Neural progenitor cell (in vitro differentiated cells): ENCODE data around the gene ZC3H4. TPM values are rescaled to one million over a fixed set of nuclear protein-coding genes. Genes with fewer than 3 reads are reported as not detected.
A peak's percentile ranks its signal among the peaks of the same experiment; 100 is the strongest.

Experiments
- DNase-seq: peaks from one replicate; pipeline ENCODE4 v3.0.0-alpha.2; 2016; ENCODE audit warnings: low spot score
- H2AFZ ChIP-seq: fragments of 200-600 bp; sonication (generic); replicated peaks from 2 replicates; pipeline ENCODE4 v1.6.1; 2016; ENCODE audit warnings: antibody characterized with exemption
- H3F3A ChIP-seq: fragments of 200-600 bp; sonication (generic); 2 replicates; pipeline ENCODE4 v1.6.1; 2016; ENCODE audit warnings: antibody characterized with exemption, low read depth
- H3K27ac ChIP-seq: fragments of 200-600 bp; sonication (generic); 2 replicates; pipeline ENCODE4 v1.5.1; 2016; ENCODE audit warnings: mild to moderate bottlenecking
- H3K27me3 ChIP-seq: fragments of 200-600 bp; sonication (generic); 2 replicates; pipeline ENCODE4 v1.6.1; 2016; ENCODE audit warnings: mild to moderate bottlenecking, moderate library complexity
- H3K36me3 ChIP-seq: fragments of 200-600 bp; sonication (generic); 2 replicates; pipeline ENCODE4 v1.5.1; 2016
- H3K4me1 ChIP-seq: fragments of 200-600 bp; sonication (generic); 2 replicates; pipeline ENCODE4 v1.6.1; 2016; ENCODE audit warnings: mixed run types
- H3K4me2 ChIP-seq: fragments of 200-600 bp; sonication (generic); 2 replicates; pipeline ENCODE4 v1.6.1; 2016
- H3K4me3 ChIP-seq: fragments of 200-600 bp; sonication (generic); 2 replicates; pipeline ENCODE4 v1.5.1; 2016
- H3K79me2 ChIP-seq: fragments of 200-600 bp; sonication (generic); 2 replicates; pipeline ENCODE4 v1.6.1; 2016; ENCODE audit warnings: low read depth
- H3K9ac ChIP-seq: fragments of 200-600 bp; sonication (generic); 2 replicates; pipeline ENCODE4 v1.6.1; 2016
- H3K9me3 ChIP-seq: fragments of 200-600 bp; sonication (generic); 2 replicates; pipeline ENCODE4 v1.5.1; 2016; ENCODE audit warnings: low read depth
- H4K20me1 ChIP-seq: fragments of 200-600 bp; sonication (generic); 2 replicates; pipeline ENCODE4 v1.6.1; 2016; ENCODE audit warnings: low read depth
- H3K27ac Mint-ChIP-seq: 3 replicates; pipeline ENCODE4 v1.8.0; 2021; ENCODE audit warnings: mixed read lengths
- H3K27me3 Mint-ChIP-seq: 2 replicates; pipeline ENCODE4 v1.8.0; 2022; ENCODE audit warnings: low read depth, mild to moderate bottlenecking, inconsistent platforms, moderate library complexity, mixed read lengths; ENCODE audit not compliant: insufficient read depth
- H3K36me3 Mint-ChIP-seq: 3 replicates; pipeline ENCODE4 v1.8.0; 2021; ENCODE audit warnings: mixed read lengths
- H3K4me1 Mint-ChIP-seq: 3 replicates; pipeline ENCODE4 v1.8.0; 2021; ENCODE audit warnings: mixed read lengths
- H3K4me3 Mint-ChIP-seq: 3 replicates; pipeline ENCODE4 v1.8.0; 2021; ENCODE audit warnings: mild to moderate bottlenecking, moderate library complexity, mixed read lengths
- H3K9me3 Mint-ChIP-seq: 3 replicates; pipeline ENCODE4 v1.8.0; 2020; ENCODE audit warnings: mixed read lengths
- CTCF ChIP-seq: fragments of 200-600 bp; sonication (generic); IDR thresholded peaks from 2 replicates; pipeline ENCODE4 v1.5.1; 2017; ENCODE audit warnings: antibody characterized with exemption, mild to moderate bottlenecking
- EZH2 ChIP-seq: fragments of 200-600 bp; sonication (generic); IDR thresholded peaks from 2 replicates; pipeline ENCODE4 v1.6.1; 2017; ENCODE audit warnings: antibody characterized with exemption, mild to moderate bottlenecking, moderate library complexity
- EZH2phosphoT487 ChIP-seq: fragments of 200-600 bp; sonication (generic); IDR thresholded peaks from 2 replicates; pipeline ENCODE4 v1.6.1; 2017; ENCODE audit warnings: antibody characterized with exemption
- total RNA-seq: library from RNA; depleted of rRNA; stranded (reverse); fragments of >200 nt; gene quantifications from 2 replicates; pipeline ENCODE4 v1.2.3, GENCODE V29; 2015; ENCODE audit warnings: low replicate concordance

ZC3H4 gene
- total RNA-seq, 1 donor from 2014 or later, result 19.1 TPM

GRCh38 chr19:47024502-47024901, 89.1 kb downstream of the ZC3H4 start:
- Histone ChIP-seq H3K27ac (no peak overlapping the region), H2AFZ (no peak overlapping the region), H3K4me1 (peaks cover 44% of the 10 kb centered on the region), H3K9ac (no peak overlapping the region), H3K27me3 (peaks cover 80% of the 10 kb centered on the region), H3K9me3 (no peaks in the 10 kb centered on the region), H3F3A (peaks cover 23% of the 10 kb centered on the region), H3K4me2 (no peak overlapping the region), H3K79me2 (no peaks in the 10 kb centered on the region), H3K4me3 (no peak overlapping the region), H4K20me1 (peaks cover 24% of the 10 kb centered on the region), H3K36me3 (no peaks in the 10 kb centered on the region)
- Mint-ChIP-seq H3K4me1 (peaks cover 16% of the 10 kb centered on the region), H3K4me3 (no peak overlapping the region), H3K27ac (no peak overlapping the region), H3K36me3 (no peaks in the 10 kb centered on the region), H3K9me3 (peaks cover 3% of the 10 kb centered on the region), H3K27me3 (peaks cover 56% of the 10 kb centered on the region)
- DNase-seq, result no peak
- no peak for TF ChIP-seq EZH2
- TF ChIP-seq EZH2phosphoT487, result no peak
- no peak for TF ChIP-seq CTCF

- no peaks in the 10 kb centered on the region for H3K36me3 Mint-ChIP-seq
- H3K9me3 Mint-ChIP-seq, result peaks cover 3% of the 10 kb centered on the region
- no peak for TF ChIP-seq EZH2
- TF ChIP-seq CTCF, result no peak
- no peak for TF ChIP-seq EZH2phosphoT487
- Histone ChIP-seq H3K27me3 (peaks cover 85% of the 10 kb centered on the region), H3K9ac (no peak overlapping the region), H3F3A (peaks cover 30% of the 10 kb centered on the region), H3K9me3 (no peaks in the 10 kb centered on the region), H3K27ac (no peak overlapping the region), H3K79me2 (no peaks in the 10 kb centered on the region), H3K4me2 (peak overlapping the region; percentile 85), H3K36me3 (no peaks in the 10 kb centered on the region), H3K4me3 (peak overlapping the region; percentile 36), H3K4me1 (peaks cover 41% of the 10 kb centered on the region), H4K20me1 (peaks cover 24% of the 10 kb centered on the region), H2AFZ (no peak overlapping the region)
- H3K27me3 Mint-ChIP-seq, result peaks cover 61% of the 10 kb centered on the region
- no peak for DNase-seq
- no peak overlapping the region for H3K27ac Mint-ChIP-seq
- H3K4me3 Mint-ChIP-seq, result no peak overlapping the region
- H3K4me1 Mint-ChIP-seq, result peaks cover 21% of the 10 kb centered on the region
Measured at GRCh38 chr19:47023448-47023794, 90.2 kb downstream of the ZC3H4 start.

GRCh38 chr19:47022541-47023447, 90.8 kb downstream of the ZC3H4 start:
- Histone ChIP-seq H3F3A (peaks cover 30% of the 10 kb centered on the region), H3K27me3 (peaks cover 85% of the 10 kb centered on the region), H3K36me3 (no peaks in the 10 kb centered on the region), H3K27ac (no peak overlapping the region), H3K79me2 (no peaks in the 10 kb centered on the region), H3K4me2 (peak overlapping the region; percentile 85), H3K9ac (no peak overlapping the region), H2AFZ (no peak overlapping the region), H3K4me3 (peak overlapping the region; percentile 36), H3K9me3 (no peaks in the 10 kb centered on the region), H4K20me1 (peaks cover 24% of the 10 kb centered on the region), H3K4me1 (peaks cover 35% of the 10 kb centered on the region)
- H3K4me1 Mint-ChIP-seq, result peaks cover 18% of the 10 kb centered on the region
- H3K4me3 Mint-ChIP-seq, result no peak overlapping the region
- peaks cover 62% of the 10 kb centered on the region for H3K27me3 Mint-ChIP-seq
- H3K36me3 Mint-ChIP-seq, result no peaks in the 10 kb centered on the region
- DNase-seq, result peak; percentile 86
- H3K27ac Mint-ChIP-seq, result no peak overlapping the region
- TF ChIP-seq EZH2, result peak; percentile 0
- peak; percentile 53 for TF ChIP-seq EZH2phosphoT487
- TF ChIP-seq CTCF, result no peak
- H3K9me3 Mint-ChIP-seq, result peaks cover 3% of the 10 kb centered on the region
